ENCODE results near the gene MYL5.

- TF ChIP-seq POLR2A (IDR thresholded peaks at IDR 0.05; ENCODE audit: extremely low read depth, insufficient read length) (no peak), CTCF (IDR thresholded peaks at IDR 0.05; ENCODE audit: low read depth, low read length) (no peak), MAX (IDR thresholded peaks at IDR 0.05; ENCODE audit: low read depth, low read length) (no peak), MYC (IDR thresholded peaks at IDR 0.05; ENCODE audit: low read depth, low read length) (no peak)
Measured at GRCh38 chr4:677431-678293, 3.3 kb downstream of the MYL5 start.
